HG03457 (cell line): Measurements from ENCODE around the gene STX11.

Experiments
- ATAC-seq: cut with Tn5 transposase; IDR thresholded peaks from one replicate; pipeline ENCODE4 v1.9.1; 2021; ENCODE audit warnings: moderate number of reproducible peaks; ENCODE audit not compliant: unreplicated experiment

The STX11 gene

GRCh38 chr6:144141470-144141869, 8.8 kb upstream of the STX11 start:
- no peak for ATAC-seq

- no peak for ATAC-seq
Measured at GRCh38 chr6:144143106-144143505, 7.2 kb upstream of the STX11 start.

- ATAC-seq: no peak
Measured at GRCh38 chr6:144143878-144144277, 6.4 kb upstream of the STX11 start.

GRCh38 chr6:144144996-144145395, 5.3 kb upstream of the STX11 start:
- ATAC-seq: no peak

GRCh38 chr6:144145541-144145940, 4.8 kb upstream of the STX11 start:
- ATAC-seq: no peak

DNA sequence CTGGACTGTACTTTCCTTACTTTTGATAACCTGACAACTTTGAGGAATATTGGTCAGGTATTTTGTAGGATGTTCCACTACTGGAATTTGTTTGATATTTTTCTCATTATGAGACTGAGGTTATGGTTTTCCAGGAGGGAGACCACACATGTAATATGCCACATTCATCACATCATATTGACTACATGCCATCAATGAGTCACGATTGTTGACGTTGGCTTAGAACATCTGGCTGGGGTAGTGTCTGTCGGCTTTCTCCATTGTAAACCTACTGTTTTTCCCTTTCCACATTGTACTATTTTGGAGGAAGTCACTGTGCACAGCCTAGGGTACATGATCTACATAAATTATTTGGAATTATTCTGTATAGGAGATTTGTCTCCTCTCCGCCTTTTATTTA, 1.4 kb upstream of the STX11 start:
- no peak for ATAC-seq

DNA sequence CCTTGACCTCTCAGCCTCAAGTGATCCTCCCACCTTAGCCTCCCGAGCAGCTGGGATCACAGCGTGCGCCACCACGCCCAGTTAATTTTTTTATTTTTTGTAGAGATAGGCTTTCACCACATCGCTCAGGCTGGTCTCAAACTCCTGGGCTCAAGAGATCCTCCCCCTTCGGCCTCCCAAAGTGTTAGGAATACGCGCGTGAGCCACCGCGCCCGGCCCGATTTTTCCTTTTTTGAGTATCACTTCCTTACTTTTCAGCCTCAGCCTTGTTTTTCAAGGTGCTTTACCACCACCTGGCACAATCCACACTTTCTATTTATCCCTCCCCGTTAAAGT, 791 bp upstream of the STX11 start:
- no peak for ATAC-seq

DNA sequence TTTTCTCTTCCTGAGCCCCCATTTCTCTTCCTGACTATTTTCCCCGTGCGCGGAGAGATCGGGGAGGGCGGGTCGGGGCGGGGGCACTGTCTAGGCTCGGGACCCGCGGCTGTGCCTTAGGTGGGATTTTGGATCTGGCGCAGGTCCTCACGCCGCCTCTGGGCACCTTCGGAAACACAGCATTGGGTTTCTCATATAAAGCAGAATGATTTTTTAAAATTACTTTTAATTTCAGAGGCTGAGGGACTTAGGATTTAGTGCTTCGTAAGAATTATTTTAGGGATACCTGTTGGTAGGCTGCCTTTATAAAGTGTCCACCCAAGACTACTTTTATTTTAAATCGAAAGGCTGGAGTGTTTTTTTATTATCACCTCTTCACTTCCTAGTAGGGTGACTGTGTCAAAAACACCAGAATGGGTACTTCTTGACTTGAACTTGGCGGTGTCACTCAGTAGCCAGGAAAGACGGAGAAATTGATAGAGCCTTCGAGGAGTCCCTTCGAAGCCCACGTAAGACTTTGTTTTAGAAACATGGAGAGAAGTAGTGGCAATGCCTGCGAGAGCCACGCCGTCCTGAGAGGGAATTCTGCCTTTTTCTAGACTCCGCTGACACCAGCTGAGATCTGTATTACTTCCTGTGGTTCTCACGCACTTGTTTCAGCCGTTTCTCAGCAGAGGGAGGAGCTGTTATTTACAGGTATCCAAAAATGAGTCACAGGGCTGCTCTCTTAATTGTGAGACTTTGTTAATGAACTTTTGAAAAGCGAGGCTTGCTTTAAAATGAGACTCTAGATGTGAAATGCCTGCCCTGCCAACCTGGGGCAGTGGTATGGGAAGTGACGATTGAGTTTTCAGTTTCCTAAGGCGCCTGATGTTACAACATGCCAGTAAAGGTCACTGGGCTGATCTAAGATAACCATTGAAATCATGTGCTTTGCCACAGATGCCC, 667 bp downstream of the STX11 start:
- ATAC-seq: peak; percentile 52

DNA sequence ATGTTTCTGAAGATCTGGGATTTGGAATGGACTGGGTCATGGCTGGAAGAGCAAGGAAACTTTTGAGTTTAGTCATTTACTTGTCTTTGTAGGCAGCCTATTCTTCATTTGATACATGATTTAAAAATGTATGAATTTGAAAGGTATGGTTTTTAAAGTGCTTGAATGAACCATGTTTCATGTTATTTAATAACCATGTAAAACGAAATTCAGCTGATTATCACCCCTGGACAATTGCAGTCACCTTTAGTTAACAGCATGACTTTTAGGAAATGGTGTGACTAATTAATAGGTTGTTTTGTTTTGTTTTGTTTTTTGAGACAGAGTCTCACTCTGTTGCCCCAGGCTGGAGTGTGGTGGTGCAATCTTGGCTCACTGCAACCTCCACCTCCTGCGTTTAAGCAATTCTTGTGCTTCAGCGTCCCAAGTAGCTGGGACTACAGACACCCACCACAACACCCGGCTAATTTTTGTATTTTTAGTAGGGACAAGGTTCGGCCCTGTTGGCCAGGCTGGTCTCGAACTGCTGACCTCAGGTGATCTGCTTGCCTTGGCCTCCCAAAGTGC, 2.1 kb downstream of the STX11 start:
- ATAC-seq: no peak

GRCh38 chr6:144153260-144153659, 2.9 kb downstream of the STX11 start:
- ATAC-seq: no peak

DNA sequence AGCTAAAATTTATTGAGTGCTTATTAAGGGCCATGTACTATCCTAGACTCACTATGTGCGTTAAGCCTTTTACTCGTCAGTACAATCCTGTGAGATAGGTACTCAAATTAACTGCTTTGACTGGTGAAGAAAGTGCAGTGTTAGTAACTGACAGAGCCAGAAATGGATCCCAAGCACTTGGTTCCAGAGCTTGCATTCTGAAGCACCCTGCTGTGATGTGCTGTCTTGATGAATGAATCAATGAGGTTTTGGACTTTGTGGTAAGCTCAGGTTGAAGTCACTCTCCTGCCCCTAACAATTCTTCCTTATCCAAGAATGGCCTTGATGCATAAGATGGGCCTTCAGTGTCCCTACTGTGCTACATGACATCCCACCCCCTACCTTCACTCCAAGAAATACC, 3.7 kb downstream of the STX11 start:
- no peak for ATAC-seq

DNA sequence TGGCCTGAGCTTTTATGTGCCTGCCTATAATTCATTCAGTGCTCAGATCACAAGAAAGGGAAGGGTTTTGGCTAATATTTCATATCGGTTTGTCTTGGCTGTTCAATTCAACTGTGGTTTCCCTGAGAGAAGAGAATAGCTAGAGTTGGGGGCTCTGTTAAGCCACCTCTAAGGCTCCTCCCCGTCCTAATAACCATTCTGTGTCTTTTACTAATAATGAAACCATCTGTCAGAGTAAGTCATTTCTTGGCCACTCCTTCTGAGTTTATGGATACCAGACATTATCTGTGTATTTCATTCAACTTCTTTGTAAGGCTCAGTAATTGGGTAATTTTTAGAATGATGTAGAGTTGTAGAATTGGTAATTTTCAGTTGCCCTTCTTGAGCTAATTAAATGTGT, 5.2 kb downstream of the STX11 start:
- peak; percentile 47 for ATAC-seq

DNA sequence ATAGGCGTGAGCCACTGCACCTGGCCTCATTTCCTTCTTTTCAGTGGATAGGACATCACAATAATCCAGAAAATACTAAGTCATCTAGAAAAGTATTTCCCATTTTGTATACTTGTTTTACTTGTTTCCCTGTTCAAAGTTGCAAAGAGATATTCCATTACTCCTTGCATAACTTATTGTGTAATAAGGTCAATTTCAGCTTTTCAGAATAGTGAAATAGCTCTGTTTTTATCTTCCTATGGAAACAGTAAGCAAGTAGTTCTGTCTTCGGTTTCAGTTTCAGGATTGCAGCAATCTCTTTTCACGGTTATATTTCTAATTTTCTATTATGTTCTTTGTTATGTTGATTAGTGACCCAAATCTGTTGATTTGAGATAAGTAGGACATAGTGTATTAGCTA, 6.0 kb downstream of the STX11 start:
- ATAC-seq: no peak

- no peak for ATAC-seq
Measured at GRCh38 chr6:144156991-144157390, 6.7 kb downstream of the STX11 start.

GRCh38 chr6:144158133-144158532, 7.8 kb downstream of the STX11 start:
- no peak for ATAC-seq

GRCh38 chr6:144159223-144159622, 8.9 kb downstream of the STX11 start:
- no peak for ATAC-seq

DNA sequence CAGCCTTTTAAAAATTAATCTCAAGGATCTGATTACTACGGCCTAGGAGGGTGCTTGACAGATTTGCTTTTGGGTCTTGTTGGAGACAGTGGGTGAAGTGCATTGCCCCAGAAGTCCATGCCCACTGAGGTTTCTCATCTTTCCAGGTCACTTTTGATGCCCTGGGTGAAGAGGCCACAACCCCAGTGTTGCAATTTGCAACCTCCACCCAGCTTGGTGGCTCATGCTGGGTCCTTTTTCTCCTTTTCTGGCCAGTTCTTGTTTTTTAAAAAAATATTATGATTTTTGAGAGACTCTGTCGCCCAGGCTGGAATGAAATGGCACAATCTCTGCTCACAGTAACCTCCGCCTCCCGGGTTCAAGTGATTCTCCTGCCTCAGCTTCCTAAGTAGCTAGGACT, 9.4 kb downstream of the STX11 start:
- no peak for ATAC-seq

GRCh38 chr6:144160431-144161005, 10.2 kb downstream of the STX11 start:
- ATAC-seq: no peak

DNA sequence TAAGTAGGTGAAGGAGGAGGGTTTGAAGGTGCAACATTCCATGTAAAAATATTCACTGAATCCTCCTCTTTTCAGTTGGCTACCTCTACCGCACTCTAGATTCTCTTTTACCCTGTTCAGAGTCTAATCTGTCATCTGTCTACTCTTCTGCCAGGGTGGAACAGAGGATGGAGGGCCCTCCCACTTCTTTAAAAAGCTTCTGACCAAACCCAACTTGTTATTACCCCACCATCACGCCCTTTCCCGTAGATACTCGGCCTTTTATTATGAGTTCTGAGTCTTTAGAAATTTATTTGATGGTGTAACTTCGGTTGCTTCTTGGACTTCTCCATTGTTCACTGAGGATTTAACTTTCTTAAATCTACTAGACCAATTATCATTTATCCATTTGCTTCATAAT, 11.7 kb downstream of the STX11 start:
- ATAC-seq: no peak

DNA sequence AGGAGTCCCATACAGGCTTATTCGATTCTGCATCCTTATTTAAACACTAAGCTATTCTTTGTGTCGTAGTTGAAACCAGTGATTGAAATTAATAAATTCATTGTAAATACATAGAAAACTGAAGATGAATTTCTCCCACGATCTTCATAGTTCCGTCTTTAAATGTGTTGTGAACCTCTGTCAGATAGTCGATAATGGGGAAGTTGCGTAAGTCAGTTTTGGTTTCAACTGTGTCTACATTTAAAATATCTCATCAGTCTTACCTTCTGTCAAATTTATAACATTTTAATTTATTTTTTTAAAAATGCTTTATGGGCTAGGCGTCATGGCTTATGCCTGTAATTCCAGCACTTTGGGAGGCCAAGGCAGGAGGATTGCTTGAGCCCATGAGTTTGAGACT, 12.7 kb downstream of the STX11 start:
- no peak for ATAC-seq

DNA sequence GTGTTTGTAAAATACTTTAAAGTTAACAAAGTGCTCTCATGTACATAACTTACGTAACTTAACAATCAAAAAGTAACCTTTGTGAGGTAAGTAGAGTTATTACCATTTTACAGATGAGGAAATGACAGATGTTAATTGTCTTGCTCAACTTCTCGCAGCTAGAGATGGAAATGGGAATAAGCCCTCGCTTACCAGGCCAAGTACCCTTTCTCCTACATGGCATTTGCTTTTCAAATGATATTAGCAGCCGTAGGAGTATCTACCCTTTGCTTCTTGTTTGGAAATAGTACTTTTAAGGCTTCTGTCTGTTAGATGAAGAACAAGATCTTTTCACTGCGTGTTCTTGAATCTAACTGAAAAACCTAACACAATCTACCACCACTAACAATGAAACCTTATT, 15.5 kb downstream of the STX11 start:
- no peak for ATAC-seq

GRCh38 chr6:144170044-144170443, 19.7 kb downstream of the STX11 start:
- ATAC-seq: no peak
